HepG2 (cell line): ENCODE data around the gene ANAPC16. TPM values are rescaled to one million over a fixed set of nuclear protein-coding genes. Genes with fewer than 3 reads are reported as not detected.
A peak's percentile ranks its signal among the peaks of the same experiment; 100 is the strongest.

Experiments used
- HINFP ChIP-seq: sonication (generic); formaldehyde crosslinking; IDR thresholded peaks from 2 replicates; pipeline ENCODE4 v1.4.0; 2020; ENCODE audit warnings: low read depth, mild to moderate bottlenecking, missing genetic modification reagents
- ISL2 ChIP-seq: sonication (generic); formaldehyde crosslinking; IDR thresholded peaks from 2 replicates; pipeline ENCODE4 v1.5.0; 2020; ENCODE audit warnings: missing genetic modification reagents
- MATR3 ChIP-seq: sonication (generic); formaldehyde crosslinking; IDR thresholded peaks from 2 replicates; pipeline ENCODE4 v1.4.0; 2020; ENCODE audit warnings: missing genetic modification reagents
- NFYB ChIP-seq: sonication (generic); formaldehyde crosslinking; IDR thresholded peaks from 2 replicates; pipeline ENCODE4 v1.4.0; 2020; ENCODE audit warnings: missing genetic modification reagents
- NR3C1 ChIP-seq: sonication (generic); formaldehyde crosslinking; IDR thresholded peaks from 2 replicates; pipeline ENCODE4 v1.4.0; 2020; ENCODE audit warnings: missing genetic modification reagents
- POLR2G ChIP-seq: fragments of 200-400 bp; formaldehyde crosslinking; IDR thresholded peaks from 2 replicates; pipeline ENCODE4 v1.6.1; 2018; ENCODE audit warnings: mild to moderate bottlenecking, low read depth, low read length, moderate library complexity
- SP2 ChIP-seq: sonication (generic); formaldehyde crosslinking; IDR thresholded peaks from 2 replicates; pipeline ENCODE4 v1.5.1; 2020; ENCODE audit warnings: mild to moderate bottlenecking, missing genetic modification reagents
- YEATS2 ChIP-seq: sonication (generic); formaldehyde crosslinking; IDR thresholded peaks from 2 replicates; pipeline ENCODE4 v1.4.0; 2020; ENCODE audit warnings: missing genetic modification reagents, borderline replicate concordance
- ZBTB25 ChIP-seq: IDR thresholded peaks from 2 replicates; pipeline ENCODE4 v1.6.1; 2018; ENCODE audit warnings: missing genetic modification reagents
- ZBTB4 ChIP-seq: sonication (generic); formaldehyde crosslinking; IDR thresholded peaks from 2 replicates; pipeline ENCODE4 v1.4.0; 2020; ENCODE audit warnings: missing genetic modification reagents, mild to moderate bottlenecking, borderline replicate concordance
- ZBTB44 ChIP-seq: sonication (generic); formaldehyde crosslinking; IDR thresholded peaks from 2 replicates; pipeline ENCODE4 v1.4.0; 2020; ENCODE audit warnings: missing genetic modification reagents
- ZHX1 ChIP-seq: sonication (generic); formaldehyde crosslinking; IDR thresholded peaks from 2 replicates; pipeline ENCODE4 v1.8.1; 2022; ENCODE audit warnings: low read depth, mild to moderate bottlenecking, missing genetic modification reagents
- ZNF773 ChIP-seq: sonication (generic); formaldehyde crosslinking; IDR thresholded peaks from 2 replicates; pipeline ENCODE4 v1.4.0; 2020; ENCODE audit warnings: missing genetic modification reagents, borderline replicate concordance
- ZZZ3 ChIP-seq: sonication (generic); formaldehyde crosslinking; IDR thresholded peaks from 2 replicates; pipeline ENCODE4 v1.4.0; 2020; ENCODE audit warnings: missing genetic modification reagents, mild to moderate bottlenecking, borderline replicate concordance
- polyA plus RNA-seq, 8 experiments: library from polyadenylated mRNA; depleted of rRNA in 3 of 8; stranded (reverse) in 7 of 8; unstranded in 1 of 8; fragments of >200 nt; fragmentation: Illumina TruSeq in 4 of 8; extraction: Trizol in 4 of 8; gene quantifications; 2 replicates each; pipeline versions ENCODE4 v1.2.1 to v1.2.3, GENCODE V29; 2011 to 2016; ENCODE audit warnings: low read depth in 4 of 8, missing spikeins in 1 of 8, mixed read lengths in 1 of 8; ENCODE audit not compliant: insufficient read depth in 1 of 8
- total RNA-seq, 5 experiments: library from RNA; depleted of rRNA; stranded (reverse); fragments of >200 nt; fragmentation: Illumina TruSeq; extraction: Trizol; gene quantifications; 2 replicates each; pipeline ENCODE4 v1.2.3, GENCODE V29; 2016; ENCODE audit warnings: low read depth in 1 of 5

Gene ANAPC16
- total and polyA plus RNA-seq, 2 of the 13 experiments (the other 11 are each of a cell fraction or from before 2014, with no cell fraction given), result 74.8 to 89.4 TPM

- TF ChIP-seq ZHX1 (CRISPR knock-in tag) (no peak), POLR2G (peak; percentile 87), ZBTB4 (peak; percentile 62; the same call in 1 of the 2 replicates), NR3C1 (CRISPR knock-in tag) (no peak), ZBTB25 (CRISPR knock-in tag) (no peak; the same call in 1 of the 2 replicates), ZBTB44 (CRISPR knock-in tag) (0 out of 2 replicates have a peak, but pooled peaks have one; percentile 45), SP2 (no peak), MATR3 (CRISPR knock-in tag) (no peak), NFYB (CRISPR knock-in tag) (no peak), ZNF773 (CRISPR knock-in tag) (0 out of 2 replicates have a peak, but pooled peaks have one; percentile 33), YEATS2 (CRISPR knock-in tag) (peak; percentile 65; the same call in 1 of the 2 replicates), HINFP (CRISPR knock-in tag) (peak; percentile 75; the same call in 1 of the 2 replicates), ISL2 (peak; percentile 62; the same call in 1 of the 2 replicates), ZZZ3 (CRISPR knock-in tag) (no peak)
Observed at GRCh38 chr10:72248468-72249151, 32.8 kb downstream of the ANAPC16 start (continued).
